Chondrocyte (in vitro differentiated cells): ENCODE results near the gene PAPSS1. TPM values are rescaled to one million over a fixed set of nuclear protein-coding genes. Genes with fewer than 3 reads are reported as not detected.
"Not testable (repeated sequence)": the region's sequence is repeated elsewhere in the genome, so short reads cannot be mapped to it uniquely, and the experiment has no call there.

Experiments used
- DNase-seq: peaks from one replicate; pipeline ENCODE4 v3.0.0; 2021; ENCODE audit warnings: mixed read lengths, low spot score
- H3K27ac Mint-ChIP-seq: one replicate; pipeline ENCODE4 v1.8.0; 2021; ENCODE audit warnings: mild to moderate bottlenecking, moderate library complexity, mixed read lengths; ENCODE audit not compliant: unreplicated experiment
- H3K27me3 Mint-ChIP-seq: 2 replicates; pipeline ENCODE4 v1.8.0; 2021; ENCODE audit warnings: low read depth, mixed read lengths
- H3K36me3 Mint-ChIP-seq: 2 replicates; pipeline ENCODE4 v1.8.0; 2021; ENCODE audit warnings: low read depth, mixed read lengths
- H3K4me1 Mint-ChIP-seq: 2 replicates; pipeline ENCODE4 v1.8.0; 2021; ENCODE audit warnings: low read depth, mild to moderate bottlenecking, mixed read lengths
- H3K4me3 Mint-ChIP-seq: one replicate; pipeline ENCODE4 v1.8.0; 2021; ENCODE audit warnings: mild to moderate bottlenecking, moderate library complexity, mixed read lengths; ENCODE audit not compliant: unreplicated experiment
- H3K9me3 Mint-ChIP-seq: 2 replicates; pipeline ENCODE4 v1.8.0; 2021; ENCODE audit warnings: low read depth, mixed read lengths
- total RNA-seq: library from RNA; stranded (reverse); gene quantifications from 3 replicates; pipeline ENCODE4 v1.2.1, GENCODE V29; 2021
- TF ChIP-seq, protein P1 (sequence below): fragments of 200-600 bp; sonication (generic); IDR thresholded peaks from 2 replicates; pipeline ENCODE4 v1.5.0; 2021; ENCODE audit warnings: antibody characterized with exemption, mild to moderate bottlenecking, moderate library complexity

Gene PAPSS1
- total RNA-seq, 1 donor from 2014 or later, result 105 TPM

DNA sequence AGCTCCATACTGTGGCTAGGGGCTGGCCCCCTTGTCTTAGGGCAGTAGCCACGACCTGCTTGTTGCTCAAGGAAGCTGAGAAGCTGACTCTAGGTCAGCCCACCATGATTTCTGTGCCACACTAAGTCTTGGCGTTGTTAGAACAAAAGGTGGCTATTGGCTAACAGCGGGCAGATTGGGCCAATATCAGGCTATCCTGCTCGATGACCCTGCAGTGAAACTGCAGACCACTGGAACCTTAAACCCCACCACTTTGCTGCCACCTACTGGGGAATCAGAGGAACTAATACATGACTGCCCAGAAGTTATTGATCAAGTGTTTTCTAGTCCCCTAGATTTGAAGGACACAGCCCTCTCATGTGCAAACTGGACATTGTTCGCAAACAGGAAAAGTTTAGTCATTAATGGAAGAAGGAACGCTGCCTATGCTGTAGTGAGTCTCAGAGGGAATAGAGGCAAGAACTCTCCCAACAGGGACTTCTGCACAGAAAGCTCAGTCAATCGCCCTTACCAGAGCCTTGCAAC is 17.0 kb upstream of the PAPSS1 start:
- H3K27ac Mint-ChIP-seq, result no peak overlapping the region

DNA sequence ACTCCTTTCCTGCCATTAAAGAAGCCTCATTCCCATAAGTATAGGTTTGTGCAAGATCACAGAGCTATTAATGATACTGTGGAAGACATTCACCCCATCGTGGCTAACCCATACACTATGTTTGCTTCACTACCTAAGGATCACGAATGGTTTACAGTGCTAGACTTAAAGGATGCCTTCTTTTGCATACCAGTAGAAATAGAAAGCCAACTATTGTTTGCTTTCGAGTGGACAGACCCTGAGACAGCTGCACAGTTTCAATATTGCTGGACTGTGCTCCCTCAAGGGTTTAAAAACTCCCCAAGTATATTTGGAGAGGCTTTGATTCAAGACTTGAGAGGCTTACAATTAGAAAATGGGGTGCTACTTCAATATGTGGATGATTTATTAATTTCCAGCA is 16.0 kb upstream of the PAPSS1 start:
- no peaks in the 10 kb centered on the region for H3K36me3 Mint-ChIP-seq
- H3K4me3 Mint-ChIP-seq, result no peak overlapping the region
- H3K27ac Mint-ChIP-seq, result no peak overlapping the region
- H3K9me3 Mint-ChIP-seq, result no peaks in the 10 kb centered on the region
- peaks cover 14% of the 10 kb centered on the region for H3K4me1 Mint-ChIP-seq
- TF ChIP-seq, protein P1, sequence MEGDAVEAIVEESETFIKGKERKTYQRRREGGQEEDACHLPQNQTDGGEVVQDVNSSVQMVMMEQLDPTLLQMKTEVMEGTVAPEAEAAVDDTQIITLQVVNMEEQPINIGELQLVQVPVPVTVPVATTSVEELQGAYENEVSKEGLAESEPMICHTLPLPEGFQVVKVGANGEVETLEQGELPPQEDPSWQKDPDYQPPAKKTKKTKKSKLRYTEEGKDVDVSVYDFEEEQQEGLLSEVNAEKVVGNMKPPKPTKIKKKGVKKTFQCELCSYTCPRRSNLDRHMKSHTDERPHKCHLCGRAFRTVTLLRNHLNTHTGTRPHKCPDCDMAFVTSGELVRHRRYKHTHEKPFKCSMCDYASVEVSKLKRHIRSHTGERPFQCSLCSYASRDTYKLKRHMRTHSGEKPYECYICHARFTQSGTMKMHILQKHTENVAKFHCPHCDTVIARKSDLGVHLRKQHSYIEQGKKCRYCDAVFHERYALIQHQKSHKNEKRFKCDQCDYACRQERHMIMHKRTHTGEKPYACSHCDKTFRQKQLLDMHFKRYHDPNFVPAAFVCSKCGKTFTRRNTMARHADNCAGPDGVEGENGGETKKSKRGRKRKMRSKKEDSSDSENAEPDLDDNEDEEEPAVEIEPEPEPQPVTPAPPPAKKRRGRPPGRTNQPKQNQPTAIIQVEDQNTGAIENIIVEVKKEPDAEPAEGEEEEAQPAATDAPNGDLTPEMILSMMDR, result no peak
- H3K27me3 Mint-ChIP-seq, result no peaks in the 10 kb centered on the region
- DNase-seq, result no peak

More for the DNA sequence above, 17.0 kb upstream of the PAPSS1 start:
- no peaks in the 10 kb centered on the region for H3K36me3 Mint-ChIP-seq
- TF ChIP-seq, protein P1, result peak; percentile 89
- H3K4me1 Mint-ChIP-seq, result peaks cover 22% of the 10 kb centered on the region
- no peak overlapping the region for H3K4me3 Mint-ChIP-seq
- no peaks in the 10 kb centered on the region for H3K27me3 Mint-ChIP-seq
- DNase-seq, result no peak
- no peaks in the 10 kb centered on the region for H3K9me3 Mint-ChIP-seq

DNA sequence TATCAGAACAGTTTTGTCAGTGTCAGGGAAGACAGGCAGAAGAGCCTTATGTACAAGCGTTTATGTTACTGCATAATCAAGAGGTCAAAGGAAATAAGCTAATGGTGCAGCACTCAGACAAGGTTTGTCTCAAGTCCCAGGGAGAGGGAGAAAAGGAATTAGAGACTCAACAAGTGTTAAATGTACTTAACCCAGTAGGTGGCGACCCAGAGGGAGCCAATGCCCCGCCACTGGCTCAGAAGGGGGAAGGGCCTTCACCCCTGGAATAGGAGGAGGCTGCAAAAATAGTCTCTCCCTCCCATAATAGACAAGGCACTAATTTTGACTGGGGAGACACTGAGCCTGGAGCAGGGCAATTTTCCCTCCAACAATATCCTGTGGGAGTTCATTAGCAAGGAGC is 14.1 kb upstream of the PAPSS1 start:
- no peak overlapping the region for H3K27ac Mint-ChIP-seq
- no peaks in the 10 kb centered on the region for H3K36me3 Mint-ChIP-seq
- no peak overlapping the region for H3K4me3 Mint-ChIP-seq
- H3K9me3 Mint-ChIP-seq, result no peaks in the 10 kb centered on the region
- no peaks in the 10 kb centered on the region for H3K27me3 Mint-ChIP-seq
- peaks cover 3% of the 10 kb centered on the region for H3K4me1 Mint-ChIP-seq
- DNase-seq, result no peak
- TF ChIP-seq, protein P1, result peak; percentile 63

DNA sequence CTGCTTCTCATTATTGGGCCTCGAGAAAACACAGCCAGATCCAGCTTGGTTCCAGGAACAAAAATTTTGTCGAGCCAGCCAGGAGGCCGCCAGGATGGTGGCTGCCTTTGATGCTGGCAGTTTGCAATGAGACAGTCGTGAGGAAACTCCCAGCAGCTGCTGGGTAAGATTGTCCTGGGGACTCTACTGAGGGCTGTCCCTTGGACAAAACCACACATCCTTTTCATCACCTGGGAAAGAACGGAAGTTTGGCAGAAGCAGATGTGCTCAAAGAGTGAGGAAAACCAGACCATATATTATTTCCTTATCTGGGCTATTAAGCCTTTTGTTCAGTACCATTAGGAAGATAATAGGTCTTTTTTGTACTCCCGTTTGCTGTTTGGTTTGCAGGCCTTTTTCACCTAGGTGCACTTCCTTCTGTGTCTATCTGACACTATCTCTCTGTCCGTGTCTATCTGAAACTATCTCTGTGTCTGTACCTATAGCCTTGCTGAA is 13.4 kb upstream of the PAPSS1 start:
- peaks cover 3% of the 10 kb centered on the region for H3K4me1 Mint-ChIP-seq
- H3K36me3 Mint-ChIP-seq, result no peaks in the 10 kb centered on the region
- no peaks in the 10 kb centered on the region for H3K9me3 Mint-ChIP-seq
- H3K4me3 Mint-ChIP-seq, result no peak overlapping the region
- TF ChIP-seq, protein P1, result no peak
- no peaks in the 10 kb centered on the region for H3K27me3 Mint-ChIP-seq
- no peak for DNase-seq
- H3K27ac Mint-ChIP-seq, result no peak overlapping the region

DNA sequence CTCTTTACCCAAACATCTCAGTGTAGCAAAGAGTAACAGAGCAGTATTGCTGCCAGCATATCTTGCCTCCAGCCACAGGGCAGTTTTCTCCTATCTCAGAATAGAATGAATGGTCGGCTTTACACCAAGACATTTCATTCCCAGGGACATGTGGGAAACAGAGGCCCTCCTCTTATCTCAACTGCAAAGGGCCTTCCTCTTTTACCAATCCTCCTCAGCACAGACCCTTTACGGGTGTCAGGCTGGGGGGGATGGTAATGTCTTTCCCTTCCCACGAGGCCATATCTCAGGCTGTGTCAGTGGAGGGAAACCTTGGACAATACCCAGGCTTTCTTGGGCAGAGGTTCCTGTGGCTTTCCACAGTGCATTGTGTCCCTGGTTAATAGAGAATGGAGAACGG is 9.0 kb upstream of the PAPSS1 start:
- DNase-seq, H3K27ac Mint-ChIP-seq, H3K4me1 Mint-ChIP-seq, H3K9me3 Mint-ChIP-seq, H3K27me3 Mint-ChIP-seq, H3K36me3 Mint-ChIP-seq, H3K4me3 Mint-ChIP-seq: not testable (repeated sequence)

DNA sequence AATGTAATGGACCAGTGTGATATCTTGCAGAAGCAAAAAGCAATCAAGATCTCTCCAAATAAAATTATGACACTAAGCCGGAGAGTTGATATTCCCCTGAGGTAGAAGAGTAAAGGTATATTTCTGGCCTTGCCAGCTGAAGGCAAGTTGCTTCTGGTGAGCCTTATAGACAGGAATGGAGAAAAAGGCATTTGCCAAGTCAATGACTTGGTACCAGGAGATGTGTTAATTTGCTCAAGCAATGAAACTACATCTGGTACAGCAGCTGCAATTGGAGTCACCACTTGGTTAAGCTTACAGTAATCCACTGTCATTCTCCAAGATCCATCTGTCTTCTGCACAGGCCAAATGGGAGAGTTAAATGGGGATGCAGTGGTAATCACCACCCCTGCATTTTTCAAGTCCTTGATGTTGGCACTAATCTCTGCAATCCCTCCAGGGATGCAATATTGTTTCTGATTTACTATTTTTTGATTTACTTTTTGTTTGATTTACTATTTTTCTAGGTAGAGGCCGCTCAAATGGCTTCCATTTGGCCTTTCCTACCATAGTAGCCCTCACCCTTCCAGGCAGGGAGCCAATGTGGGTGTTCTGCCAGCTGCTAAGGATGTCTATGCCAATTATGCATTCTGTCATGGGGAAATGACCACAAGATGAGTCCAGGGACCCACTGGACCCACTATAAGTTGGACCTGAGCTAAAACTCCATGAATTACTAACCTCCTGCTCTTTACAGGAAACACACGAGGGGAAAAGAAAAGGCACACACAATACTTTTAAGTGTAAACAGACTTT is 6.3 kb upstream of the PAPSS1 start:
- H3K27me3 Mint-ChIP-seq, H3K9me3 Mint-ChIP-seq, H3K4me3 Mint-ChIP-seq, H3K4me1 Mint-ChIP-seq, DNase-seq, H3K36me3 Mint-ChIP-seq, H3K27ac Mint-ChIP-seq: not testable (repeated sequence)
